ENCODE measurements around the gene TMPRSS11F.

The TMPRSS11F gene

GRCh38 chr4:68152411-68152810 lies 22.7 kb upstream of the TMPRSS11F start:
- no peaks in the 10 kb centered on the region for H3K79me2 ChIP-seq (ENCODE audit: insufficient read depth, low read length)
- H2AFZ ChIP-seq (ENCODE audit: low read depth, low read length, severe bottlenecking), result no peak overlapping the region
- no peaks in the 10 kb centered on the region for H4K20me1 ChIP-seq (ENCODE audit: low read depth, low read length)
- no peaks in the 10 kb centered on the region for H3K36me3 ChIP-seq (ENCODE audit: low read length)
- H3K9ac ChIP-seq (ENCODE audit: low read length), result no peak overlapping the region
- H3K27ac ChIP-seq (ENCODE audit: low read depth, low read length), result no peak overlapping the region
- TF ChIP-seq EZH2phosphoT487 (conservative IDR thresholded peaks at IDR 0.05; ENCODE audit: low read length), result no peak
- TF ChIP-seq, protein P1, sequence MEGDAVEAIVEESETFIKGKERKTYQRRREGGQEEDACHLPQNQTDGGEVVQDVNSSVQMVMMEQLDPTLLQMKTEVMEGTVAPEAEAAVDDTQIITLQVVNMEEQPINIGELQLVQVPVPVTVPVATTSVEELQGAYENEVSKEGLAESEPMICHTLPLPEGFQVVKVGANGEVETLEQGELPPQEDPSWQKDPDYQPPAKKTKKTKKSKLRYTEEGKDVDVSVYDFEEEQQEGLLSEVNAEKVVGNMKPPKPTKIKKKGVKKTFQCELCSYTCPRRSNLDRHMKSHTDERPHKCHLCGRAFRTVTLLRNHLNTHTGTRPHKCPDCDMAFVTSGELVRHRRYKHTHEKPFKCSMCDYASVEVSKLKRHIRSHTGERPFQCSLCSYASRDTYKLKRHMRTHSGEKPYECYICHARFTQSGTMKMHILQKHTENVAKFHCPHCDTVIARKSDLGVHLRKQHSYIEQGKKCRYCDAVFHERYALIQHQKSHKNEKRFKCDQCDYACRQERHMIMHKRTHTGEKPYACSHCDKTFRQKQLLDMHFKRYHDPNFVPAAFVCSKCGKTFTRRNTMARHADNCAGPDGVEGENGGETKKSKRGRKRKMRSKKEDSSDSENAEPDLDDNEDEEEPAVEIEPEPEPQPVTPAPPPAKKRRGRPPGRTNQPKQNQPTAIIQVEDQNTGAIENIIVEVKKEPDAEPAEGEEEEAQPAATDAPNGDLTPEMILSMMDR (IDR thresholded peaks at IDR 0.05; ENCODE audit: insufficient read depth, low read length, poor library complexity, severe bottlenecking), result no peak
- no peaks in the 10 kb centered on the region for H3K27me3 ChIP-seq (ENCODE audit: low read length)
- H3K9me2 ChIP-seq (replicated peaks; ENCODE audit: insufficient read depth, low read length), result no peaks in the 10 kb centered on the region
- no peaks in the 10 kb centered on the region for H3K9me3 ChIP-seq (ENCODE audit: insufficient read depth, low read length)
- H3F3A ChIP-seq (ENCODE audit: insufficient read depth), result no peaks in the 10 kb centered on the region
- no peak overlapping the region for H3K4me3 ChIP-seq (ENCODE audit: insufficient read depth, low read length, poor library complexity, severe bottlenecking)
- no peak overlapping the region for H3K4me2 ChIP-seq (ENCODE audit: low read depth, low read length, poor library complexity, severe bottlenecking)

GRCh38 chr4:68148800-68149685 lies 19.4 kb upstream of the TMPRSS11F start:
- H3K9me2 ChIP-seq (replicated peaks; ENCODE audit: insufficient read depth, low read length), result no peaks in the 10 kb centered on the region
- H3F3A ChIP-seq (ENCODE audit: insufficient read depth), result no peaks in the 10 kb centered on the region
- H4K20me1 ChIP-seq (ENCODE audit: low read depth, low read length), result no peaks in the 10 kb centered on the region
- H3K27ac ChIP-seq (ENCODE audit: low read depth, low read length), result no peak overlapping the region
- no peak overlapping the region for H3K9ac ChIP-seq (ENCODE audit: low read length)
- no peak overlapping the region for H2AFZ ChIP-seq (ENCODE audit: low read depth, low read length, severe bottlenecking)
- no peaks in the 10 kb centered on the region for H3K36me3 ChIP-seq (ENCODE audit: low read length)
- H3K4me2 ChIP-seq (ENCODE audit: low read depth, low read length, poor library complexity, severe bottlenecking), result no peak overlapping the region
- H3K27me3 ChIP-seq (ENCODE audit: low read length), result no peaks in the 10 kb centered on the region
- H3K79me2 ChIP-seq (ENCODE audit: insufficient read depth, low read length), result no peaks in the 10 kb centered on the region
- no peak overlapping the region for H3K4me3 ChIP-seq (ENCODE audit: insufficient read depth, low read length, poor library complexity, severe bottlenecking)
- no peaks in the 10 kb centered on the region for H3K9me3 ChIP-seq (ENCODE audit: insufficient read depth, low read length)
- TF ChIP-seq, protein P1 (IDR thresholded peaks at IDR 0.05; ENCODE audit: insufficient read depth, low read length, poor library complexity, severe bottlenecking), result no peak
- TF ChIP-seq EZH2phosphoT487 (conservative IDR thresholded peaks at IDR 0.05; ENCODE audit: low read length), result no peak

GRCh38 chr4:68147079-68147478 lies 17.4 kb upstream of the TMPRSS11F start:
- Histone ChIP-seq H3K27me3 (ENCODE audit: low read length) (no peaks in the 10 kb centered on the region), H2AFZ (ENCODE audit: low read depth, low read length, severe bottlenecking) (no peak overlapping the region), H3F3A (ENCODE audit: insufficient read depth) (no peaks in the 10 kb centered on the region), H3K79me2 (ENCODE audit: insufficient read depth, low read length) (no peaks in the 10 kb centered on the region), H3K27ac (ENCODE audit: low read depth, low read length) (no peak overlapping the region), H3K9me2 (replicated peaks; ENCODE audit: insufficient read depth, low read length) (no peaks in the 10 kb centered on the region), H3K4me3 (ENCODE audit: insufficient read depth, low read length, poor library complexity, severe bottlenecking) (no peak overlapping the region), H4K20me1 (ENCODE audit: low read depth, low read length) (no peaks in the 10 kb centered on the region), H3K9me3 (ENCODE audit: insufficient read depth, low read length) (no peaks in the 10 kb centered on the region), H3K36me3 (ENCODE audit: low read length) (no peaks in the 10 kb centered on the region), H3K9ac (ENCODE audit: low read length) (no peak overlapping the region), H3K4me2 (ENCODE audit: low read depth, low read length, poor library complexity, severe bottlenecking) (no peak overlapping the region)
- no peak for TF ChIP-seq EZH2phosphoT487 (conservative IDR thresholded peaks at IDR 0.05; ENCODE audit: low read length)
- TF ChIP-seq, protein P1 (IDR thresholded peaks at IDR 0.05; ENCODE audit: insufficient read depth, low read length, poor library complexity, severe bottlenecking), result no peak
